ENCODE data around the gene FAM131A.
A peak's percentile ranks its signal among the peaks of the same experiment; 100 is the strongest.

FAM131A gene

DNA sequence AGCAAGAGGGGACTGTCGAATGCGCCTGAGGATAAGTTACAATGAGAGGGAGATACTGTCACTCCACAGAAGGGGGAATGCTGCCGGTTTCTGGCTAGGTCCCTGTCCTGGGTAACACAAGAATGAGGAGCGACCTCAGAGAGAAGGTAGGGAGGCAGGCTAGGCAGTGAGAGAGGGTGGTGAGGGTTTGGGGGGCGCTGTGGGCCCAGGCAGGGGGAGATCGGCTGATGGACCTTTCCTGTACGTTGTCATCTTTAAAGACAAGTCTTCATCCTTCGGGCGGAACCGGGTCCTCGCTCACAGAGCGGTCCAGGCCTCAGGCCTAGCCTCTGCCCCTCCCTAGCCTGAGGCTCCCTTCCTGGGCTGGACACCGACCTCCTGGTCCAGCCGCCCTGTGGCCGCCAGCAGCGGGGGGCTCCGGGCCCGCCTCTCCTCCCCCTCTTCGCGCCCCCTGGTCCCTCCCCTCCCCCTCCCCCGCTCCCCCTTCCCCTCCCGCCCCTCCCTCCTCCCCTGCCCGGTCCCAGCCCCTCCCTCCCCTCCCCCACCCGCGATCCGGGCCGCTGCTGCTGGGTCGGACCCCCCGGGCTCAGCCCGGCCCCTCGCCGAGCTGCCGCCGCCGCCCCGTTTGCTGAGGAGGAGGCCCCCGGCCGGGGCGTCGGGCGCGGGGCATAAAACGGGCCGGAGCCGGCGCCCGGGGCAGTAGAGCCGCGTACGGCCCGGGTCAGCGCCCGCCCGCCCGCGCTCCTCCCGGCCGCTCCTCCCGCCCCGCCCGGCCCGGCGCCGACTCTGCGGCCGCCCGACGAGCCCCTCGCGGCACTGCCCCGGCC is 42.2 kb downstream of the FAM131A start, which contains the start of gene CHRD:
Gene CHRD (plus strand): TSS at position 697 of the 827 bp plus-strand sequence. CDS start 265 bp downstream, outside the sequence.
- DNase-seq = no peak

DNA sequence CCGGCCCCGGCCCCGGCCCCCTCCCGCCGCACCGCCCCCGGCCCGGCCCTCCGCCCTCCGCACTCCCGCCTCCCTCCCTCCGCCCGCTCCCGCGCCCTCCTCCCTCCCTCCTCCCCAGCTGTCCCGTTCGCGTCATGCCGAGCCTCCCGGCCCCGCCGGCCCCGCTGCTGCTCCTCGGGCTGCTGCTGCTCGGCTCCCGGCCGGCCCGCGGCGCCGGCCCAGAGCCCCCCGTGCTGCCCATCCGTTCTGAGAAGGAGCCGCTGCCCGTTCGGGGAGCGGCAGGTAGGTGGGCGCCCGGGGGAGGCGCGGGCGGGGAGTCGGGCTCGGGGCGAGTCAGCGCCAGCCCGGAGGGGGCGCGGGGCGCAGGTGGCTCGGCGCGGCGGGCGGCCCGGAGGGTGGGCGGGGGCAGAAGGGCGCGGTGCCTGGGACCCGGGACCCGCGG is 42.8 kb downstream of the FAM131A start:
- peak; percentile 94 for DNase-seq

DNA sequence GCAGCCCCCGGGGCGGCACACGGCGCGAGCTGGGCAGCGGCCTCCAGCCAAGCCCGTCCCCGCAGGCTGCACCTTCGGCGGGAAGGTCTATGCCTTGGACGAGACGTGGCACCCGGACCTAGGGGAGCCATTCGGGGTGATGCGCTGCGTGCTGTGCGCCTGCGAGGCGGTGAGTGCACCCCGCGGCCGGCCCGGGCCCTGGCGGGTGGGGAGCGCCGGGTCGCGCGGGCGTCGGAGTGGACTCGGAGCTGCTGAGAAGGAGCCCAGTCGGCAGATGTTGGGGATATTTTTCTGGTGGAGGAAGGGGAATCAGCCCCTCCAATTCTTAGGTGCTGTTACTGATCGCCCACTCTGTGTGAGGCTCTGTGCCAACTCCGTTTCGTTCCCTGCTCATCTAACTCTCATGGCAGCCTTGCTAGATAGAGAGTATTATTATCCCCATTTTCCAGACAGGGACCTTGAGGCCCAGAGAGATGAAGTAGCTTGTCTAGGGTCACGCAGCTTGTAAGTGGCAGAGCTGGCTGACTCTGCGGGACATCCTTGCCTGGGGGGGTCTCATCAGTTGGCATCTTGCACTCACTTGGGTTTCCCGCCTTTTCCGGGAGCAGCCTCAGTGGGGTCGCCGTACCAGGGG is 43.3 kb downstream of the FAM131A start:
- no peak for DNase-seq

DNA sequence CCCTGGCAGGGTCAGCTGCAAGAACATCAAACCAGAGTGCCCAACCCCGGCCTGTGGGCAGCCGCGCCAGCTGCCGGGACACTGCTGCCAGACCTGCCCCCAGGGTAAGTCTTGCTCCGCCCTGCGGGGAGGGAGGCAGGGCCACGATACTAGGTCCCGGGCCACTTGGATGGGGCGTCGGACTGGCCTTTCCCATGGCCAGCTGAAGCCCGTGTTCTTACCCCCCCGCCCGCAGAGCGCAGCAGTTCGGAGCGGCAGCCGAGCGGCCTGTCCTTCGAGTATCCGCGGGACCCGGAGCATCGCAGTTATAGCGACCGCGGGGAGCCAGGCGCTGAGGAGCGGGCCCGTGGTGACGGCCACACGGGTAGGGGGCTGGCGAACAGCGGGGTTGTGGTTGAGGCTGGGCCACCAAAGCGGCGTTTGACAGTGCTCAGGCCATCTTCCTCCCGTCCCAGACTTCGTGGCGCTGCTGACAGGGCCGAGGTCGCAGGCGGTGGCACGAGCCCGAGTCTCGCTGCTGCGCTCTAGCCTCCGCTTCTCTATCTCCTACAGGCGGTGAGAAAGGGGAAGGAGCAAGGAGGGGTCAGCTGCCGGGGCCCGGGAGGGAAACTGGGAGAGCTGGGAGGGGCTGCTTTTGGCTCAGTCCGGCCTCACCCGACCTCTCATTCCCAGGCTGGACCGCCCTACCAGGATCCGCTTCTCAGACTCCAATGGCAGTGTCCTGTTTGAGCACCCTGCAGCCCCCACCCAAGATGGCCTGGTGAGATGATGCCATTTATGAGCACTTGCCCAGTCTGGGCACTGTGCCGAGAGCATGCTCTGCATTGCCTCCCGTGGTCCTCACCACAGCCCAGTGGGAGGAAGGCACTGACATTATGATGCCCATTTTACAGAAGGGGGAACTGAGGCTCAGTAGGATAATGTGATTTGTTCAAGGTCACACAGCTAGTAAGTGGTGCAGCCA is 44.1 kb downstream of the FAM131A start:
- DNase-seq = no peak

DNA sequence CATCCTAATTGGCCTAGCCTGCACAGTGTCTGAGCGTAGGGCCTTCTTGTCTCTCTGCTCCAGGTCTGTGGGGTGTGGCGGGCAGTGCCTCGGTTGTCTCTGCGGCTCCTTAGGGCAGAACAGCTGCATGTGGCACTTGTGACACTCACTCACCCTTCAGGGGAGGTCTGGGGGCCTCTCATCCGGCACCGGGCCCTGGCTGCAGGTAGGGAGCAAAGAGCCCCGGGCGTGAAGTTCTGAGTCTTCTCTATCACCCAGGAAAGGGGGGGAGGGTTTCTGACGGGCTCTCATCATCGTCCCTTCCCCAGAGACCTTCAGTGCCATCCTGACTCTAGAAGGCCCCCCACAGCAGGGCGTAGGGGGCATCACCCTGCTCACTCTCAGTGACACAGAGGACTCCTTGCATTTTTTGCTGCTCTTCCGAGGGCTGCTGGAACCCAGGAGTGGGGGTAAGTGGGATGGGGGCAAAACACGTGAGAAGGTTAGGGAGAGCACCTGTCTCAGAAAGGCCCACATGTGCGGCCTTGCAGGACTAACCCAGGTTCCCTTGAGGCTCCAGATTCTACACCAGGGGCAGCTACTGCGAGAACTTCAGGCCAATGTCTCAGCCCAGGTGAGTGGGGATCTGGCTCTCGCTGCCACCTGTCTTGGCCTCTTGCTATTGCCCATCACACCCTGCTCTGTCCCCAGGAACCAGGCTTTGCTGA is 45.1 kb downstream of the FAM131A start:
- DNase-seq = no peak

DNA sequence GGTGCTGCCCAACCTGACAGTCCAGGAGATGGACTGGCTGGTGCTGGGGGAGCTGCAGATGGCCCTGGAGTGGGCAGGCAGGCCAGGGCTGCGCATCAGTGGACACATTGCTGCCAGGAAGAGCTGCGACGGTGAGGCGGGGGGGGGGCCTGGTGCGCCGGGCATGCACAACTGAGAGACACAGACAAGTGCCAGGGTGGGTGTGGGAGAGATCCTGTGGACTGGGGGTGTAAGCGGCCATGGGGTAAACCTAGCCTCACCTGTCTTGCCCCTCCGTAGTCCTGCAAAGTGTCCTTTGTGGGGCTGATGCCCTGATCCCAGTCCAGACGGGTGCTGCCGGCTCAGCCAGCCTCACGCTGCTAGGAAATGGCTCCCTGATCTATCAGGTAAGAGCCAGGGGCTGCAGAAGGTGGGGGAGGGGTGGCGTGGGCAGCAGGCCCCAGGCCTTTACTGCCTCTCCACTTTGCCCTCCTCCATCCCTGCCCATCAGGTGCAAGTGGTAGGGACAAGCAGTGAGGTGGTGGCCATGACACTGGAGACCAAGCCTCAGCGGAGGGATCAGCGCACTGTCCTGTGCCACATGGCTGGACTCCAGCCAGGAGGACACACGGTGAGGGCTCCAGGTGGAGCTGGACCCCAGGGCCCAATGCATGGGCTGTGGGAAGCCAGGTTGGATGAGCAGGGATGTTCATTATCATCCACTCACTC is 45.8 kb downstream of the FAM131A start:
- DNase-seq = no peak

DNA sequence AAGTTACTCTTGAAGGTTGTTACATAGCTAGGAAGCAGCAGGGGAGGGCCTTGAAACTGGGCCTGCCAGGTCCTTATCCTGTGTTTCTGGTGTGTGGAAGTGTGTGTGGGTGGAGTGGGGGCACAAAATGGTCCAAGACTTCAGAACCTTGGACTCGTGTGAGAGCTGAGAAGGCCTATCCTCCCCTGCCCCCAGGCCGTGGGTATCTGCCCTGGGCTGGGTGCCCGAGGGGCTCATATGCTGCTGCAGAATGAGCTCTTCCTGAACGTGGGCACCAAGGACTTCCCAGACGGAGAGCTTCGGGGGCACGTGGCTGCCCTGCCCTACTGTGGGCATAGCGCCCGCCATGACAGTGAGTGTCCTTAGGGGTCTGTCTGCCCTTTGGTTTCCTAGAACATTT is 46.9 kb downstream of the FAM131A start:
- DNase-seq = no peak

DNA sequence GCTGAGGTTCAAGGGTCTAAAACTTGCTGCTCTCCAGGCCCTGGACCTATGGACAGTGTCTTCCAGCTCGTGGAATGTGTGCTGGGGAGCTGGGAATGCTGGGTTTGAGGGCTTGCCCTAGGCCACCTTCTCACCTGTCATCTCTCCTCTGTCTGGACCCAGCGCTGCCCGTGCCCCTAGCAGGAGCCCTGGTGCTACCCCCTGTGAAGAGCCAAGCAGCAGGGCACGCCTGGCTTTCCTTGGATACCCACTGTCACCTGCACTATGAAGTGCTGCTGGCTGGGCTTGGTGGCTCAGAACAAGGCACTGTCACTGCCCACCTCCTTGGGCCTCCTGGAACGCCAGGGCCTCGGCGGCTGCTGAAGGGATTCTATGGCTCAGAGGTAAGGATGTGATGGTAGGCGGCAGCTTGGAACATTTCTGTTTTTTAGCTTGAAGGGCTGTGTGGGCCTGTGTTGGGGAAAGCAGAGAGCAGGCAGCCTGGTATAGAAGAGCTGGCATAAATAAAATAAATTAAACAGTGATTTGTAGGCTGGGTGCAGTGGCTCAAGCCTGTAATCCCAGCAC is 47.5 kb downstream of the FAM131A start:
- DNase-seq = no peak

DNA sequence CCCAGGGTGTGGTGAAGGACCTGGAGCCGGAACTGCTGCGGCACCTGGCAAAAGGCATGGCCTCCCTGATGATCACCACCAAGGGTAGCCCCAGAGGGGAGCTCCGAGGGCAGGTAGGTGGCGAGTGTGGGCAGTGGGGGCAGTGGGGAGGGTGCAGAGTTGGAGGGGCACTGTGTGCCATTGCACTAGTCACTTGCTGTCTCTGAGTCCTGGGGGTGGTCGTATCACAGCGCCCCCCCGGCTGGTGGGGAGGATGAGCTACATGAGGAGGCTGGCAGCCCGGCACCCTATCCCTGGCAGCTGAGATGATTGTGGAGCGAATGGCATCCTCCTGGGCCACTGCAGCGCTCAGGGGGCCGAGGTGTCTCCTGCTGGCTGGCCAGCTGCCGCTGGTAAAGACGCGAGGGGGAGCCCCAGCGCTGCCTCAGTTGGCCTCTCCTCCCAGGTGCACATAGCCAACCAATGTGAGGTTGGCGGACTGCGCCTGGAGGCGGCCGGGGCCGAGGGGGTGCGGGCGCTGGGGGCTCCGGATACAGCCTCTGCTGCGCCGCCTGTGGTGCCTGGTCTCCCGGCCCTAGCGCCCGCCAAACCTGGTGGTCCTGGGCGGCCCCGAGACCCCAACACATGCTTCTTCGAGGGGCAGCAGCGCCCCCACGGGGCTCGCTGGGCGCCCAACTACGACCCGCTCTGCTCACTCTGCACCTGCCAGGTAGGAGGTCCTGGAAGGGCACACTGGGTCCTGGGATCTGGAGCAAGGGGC is 48.8 kb downstream of the FAM131A start:
- no peak for DNase-seq

DNA sequence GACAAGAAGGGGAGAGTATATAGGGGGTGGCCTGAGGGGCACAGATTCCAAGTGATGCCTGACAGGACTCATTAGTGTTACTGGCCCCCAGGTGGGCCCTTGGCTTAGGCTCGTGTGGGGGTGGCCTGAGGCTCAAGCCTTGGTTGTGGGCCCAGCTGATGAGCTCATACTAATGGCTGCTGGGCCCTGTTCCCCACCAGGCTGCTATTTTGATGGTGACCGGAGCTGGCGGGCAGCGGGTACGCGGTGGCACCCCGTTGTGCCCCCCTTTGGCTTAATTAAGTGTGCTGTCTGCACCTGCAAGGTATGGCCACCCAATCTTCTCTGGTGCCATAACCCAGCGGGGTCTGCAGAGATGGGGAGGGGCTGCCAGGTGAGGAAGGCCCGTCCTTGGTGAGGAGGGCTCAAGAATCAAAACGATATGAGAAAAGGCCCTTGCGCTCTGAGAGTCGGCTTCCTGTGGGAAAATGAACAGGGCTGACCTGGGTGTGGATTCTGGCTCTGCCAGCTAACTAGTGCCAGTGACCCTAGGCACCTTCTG is 49.8 kb downstream of the FAM131A start:
- no peak for DNase-seq

DNA sequence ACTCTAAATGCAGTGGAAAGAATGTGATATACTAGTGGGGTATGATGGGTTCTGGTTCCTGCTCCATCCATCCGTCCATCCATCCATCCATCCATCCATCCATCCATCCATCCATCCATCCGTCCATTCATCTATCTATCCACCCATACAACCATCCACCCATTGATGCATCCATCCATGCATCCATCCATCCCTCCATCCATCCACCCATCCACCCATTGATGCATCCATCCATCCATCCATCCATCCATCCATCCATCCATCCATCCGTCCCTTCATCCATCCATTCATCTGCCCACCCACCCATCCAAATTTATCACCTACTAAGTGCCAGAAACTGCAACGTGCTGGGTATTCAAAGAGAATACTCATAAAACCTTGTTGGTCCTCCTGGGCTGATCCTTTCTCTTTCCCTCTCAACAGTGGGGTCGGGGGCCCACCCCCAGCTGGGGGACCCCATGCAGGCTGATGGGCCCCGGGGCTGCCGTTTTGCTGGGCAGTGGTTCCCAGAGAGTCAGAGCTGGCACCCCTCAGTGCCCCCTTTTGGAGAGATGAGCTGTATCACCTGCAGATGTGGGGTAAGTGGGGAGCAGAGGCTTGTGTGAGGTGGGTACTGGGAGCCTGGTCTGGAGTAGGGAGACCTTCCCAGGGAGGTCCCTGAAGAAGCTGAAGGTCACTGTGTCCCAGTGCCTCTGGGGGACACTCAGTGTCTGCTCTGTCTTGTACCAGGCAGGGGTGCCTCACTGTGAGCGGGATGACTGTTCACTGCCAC is 51.0 kb downstream of the FAM131A start:
- DNase-seq = no peak

DNA sequence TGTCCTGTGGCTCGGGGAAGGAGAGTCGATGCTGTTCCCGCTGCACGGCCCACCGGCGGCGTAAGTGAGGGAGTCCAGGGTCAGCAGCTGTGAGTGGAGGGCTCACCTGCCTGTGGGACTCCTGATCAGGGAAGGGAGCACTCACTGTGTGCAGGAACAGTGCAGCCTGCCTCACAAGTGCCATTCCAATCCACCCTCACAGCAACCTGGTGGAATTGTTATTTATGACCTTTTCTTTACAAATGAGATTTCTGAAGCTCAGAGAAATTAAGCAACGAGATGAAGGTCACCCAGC is 51.5 kb downstream of the FAM131A start:
- no peak for DNase-seq

DNA sequence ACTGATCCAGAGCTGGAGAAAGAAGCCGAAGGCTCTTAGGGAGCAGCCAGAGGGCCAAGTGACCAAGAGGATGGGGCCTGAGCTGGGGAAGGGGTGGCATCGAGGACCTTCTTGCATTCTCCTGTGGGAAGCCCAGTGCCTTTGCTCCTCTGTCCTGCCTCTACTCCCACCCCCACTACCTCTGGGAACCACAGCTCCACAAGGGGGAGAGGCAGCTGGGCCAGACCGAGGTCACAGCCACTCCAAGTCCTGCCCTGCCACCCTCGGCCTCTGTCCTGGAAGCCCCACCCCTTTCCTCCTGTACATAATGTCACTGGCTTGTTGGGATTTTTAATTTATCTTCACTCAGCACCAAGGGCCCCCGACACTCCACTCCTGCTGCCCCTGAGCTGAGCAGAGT is 52.0 kb downstream of the FAM131A start:
- DNase-seq = no peak

DNA sequence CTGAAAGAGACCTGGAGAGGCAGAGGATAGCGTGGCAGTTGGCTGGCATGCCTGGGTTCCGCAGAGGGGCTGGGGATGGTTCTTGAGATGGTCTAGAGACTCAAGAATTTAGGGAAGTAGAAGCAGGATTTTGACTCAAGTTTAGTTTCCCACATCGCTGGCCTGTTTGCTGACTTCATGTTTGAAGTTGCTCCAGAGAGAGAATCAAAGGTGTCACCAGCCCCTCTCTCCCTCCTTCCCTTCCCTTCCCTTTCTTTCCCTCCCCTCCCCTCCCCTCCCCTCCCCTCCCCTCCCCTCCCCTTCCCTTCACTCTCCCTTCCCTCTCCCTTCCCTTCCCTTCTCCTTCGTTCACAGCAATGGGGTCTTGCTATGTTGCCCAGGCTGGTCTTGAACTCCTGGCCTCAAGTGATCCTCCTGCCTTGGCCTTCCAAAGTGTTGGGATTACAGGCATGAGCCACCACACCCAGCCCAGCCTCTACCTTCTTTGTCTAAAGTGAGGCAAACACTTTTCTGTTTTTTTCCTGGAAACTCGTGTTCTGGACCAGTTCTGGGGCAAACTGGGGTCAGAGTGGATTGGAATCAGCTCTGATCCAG is 52.6 kb downstream of the FAM131A start:
- no peak for DNase-seq

DNA sequence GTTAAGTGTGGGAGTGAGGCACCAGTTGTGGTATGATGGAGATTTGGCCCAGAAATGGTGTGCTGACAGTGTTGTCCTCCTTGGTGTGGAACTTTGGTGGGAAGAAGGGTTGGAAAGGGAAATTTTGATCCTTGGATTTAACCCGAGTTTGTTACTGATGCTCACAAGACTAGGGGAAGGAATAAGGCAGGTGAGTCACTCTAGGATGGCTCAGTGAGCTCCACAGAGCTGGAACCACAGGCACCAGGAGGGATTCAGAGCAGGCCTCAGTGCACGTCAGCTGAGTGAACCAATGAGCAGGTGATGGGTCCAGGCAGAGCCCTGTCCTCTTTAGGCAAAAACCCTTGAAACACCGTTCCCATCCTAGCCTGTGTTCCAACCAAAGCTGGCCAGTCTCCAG is 53.9 kb downstream of the FAM131A start:
- DNase-seq = no peak

DNA sequence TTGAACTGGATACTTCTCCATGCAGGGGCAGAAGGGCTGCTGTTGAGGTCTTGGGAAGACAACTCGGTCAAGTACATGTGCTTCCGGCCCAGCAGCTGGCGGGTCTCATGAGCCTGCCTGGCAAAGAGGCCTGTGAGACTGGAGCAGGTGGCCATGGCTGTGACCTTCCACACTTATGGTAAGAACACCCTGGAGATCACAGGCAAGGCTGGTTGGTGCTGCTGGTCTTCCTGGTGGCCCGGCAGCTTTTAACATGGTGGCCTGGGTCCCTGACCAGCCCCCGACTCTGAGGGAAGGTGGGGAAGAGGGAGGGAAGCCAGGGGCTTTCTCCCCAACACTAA is 57.9 kb downstream of the FAM131A start:
- DNase-seq = no peak
